A549 (cell line): ENCODE results near the gene FRMD4A.

Experiments
- MAX ChIP-seq: IDR thresholded peaks from 2 replicates; pipeline ENCODE4 v1.6.1; 2012
- POLR2A ChIP-seq: IDR thresholded peaks from 2 replicates; pipeline ENCODE4 v1.6.1; 2012; ENCODE audit warnings: mild to moderate bottlenecking, low read length
- TF ChIP-seq, protein P1 (sequence below): fragments of 250-450 bp; sonication (Bioruptor Pico); IDR thresholded peaks from 2 replicates; pipeline ENCODE4 v1.5.0; 2021; ENCODE audit warnings: mild to moderate bottlenecking, moderate library complexity, borderline replicate concordance
- TF ChIP-seq, protein P2 (sequence below): fragments of >200 bp; sonication (Bioruptor Twin); formaldehyde crosslinking; IDR thresholded peaks from 3 replicates; pipeline ENCODE4 v1.5.1; 2016

DNA sequence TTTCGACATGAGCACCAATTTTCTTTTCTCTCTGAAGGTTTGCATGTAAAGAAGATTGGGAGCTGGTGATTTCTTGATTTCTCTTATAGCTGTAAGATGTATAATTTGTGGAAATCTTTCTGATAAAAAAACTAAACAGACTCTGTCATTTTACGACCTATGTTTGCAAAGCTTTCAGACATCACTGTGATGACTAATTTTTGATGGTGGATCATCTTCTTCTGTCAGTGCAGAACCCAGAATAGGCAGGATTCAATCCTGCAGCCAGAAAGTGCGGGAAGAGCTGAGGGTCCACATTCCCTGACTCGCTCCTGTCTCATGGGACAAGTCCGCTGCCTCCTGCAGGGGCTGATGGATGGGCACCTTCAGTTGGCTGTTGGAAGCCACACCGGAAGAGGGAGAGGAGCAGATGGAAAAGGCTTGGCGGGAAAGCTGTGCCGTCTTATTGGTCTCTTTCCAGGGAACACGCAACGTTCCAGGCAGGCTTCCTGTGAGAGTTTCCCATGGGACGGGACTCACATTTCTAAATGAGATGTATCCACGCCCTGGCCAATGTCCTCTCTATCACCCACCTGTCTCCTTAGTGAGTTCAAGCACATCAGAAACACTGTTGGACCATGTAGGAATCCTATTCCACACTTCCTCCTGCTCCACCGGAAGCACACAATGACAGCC lies 557.1 kb downstream of the FRMD4A start:
- TF ChIP-seq, protein P1, sequence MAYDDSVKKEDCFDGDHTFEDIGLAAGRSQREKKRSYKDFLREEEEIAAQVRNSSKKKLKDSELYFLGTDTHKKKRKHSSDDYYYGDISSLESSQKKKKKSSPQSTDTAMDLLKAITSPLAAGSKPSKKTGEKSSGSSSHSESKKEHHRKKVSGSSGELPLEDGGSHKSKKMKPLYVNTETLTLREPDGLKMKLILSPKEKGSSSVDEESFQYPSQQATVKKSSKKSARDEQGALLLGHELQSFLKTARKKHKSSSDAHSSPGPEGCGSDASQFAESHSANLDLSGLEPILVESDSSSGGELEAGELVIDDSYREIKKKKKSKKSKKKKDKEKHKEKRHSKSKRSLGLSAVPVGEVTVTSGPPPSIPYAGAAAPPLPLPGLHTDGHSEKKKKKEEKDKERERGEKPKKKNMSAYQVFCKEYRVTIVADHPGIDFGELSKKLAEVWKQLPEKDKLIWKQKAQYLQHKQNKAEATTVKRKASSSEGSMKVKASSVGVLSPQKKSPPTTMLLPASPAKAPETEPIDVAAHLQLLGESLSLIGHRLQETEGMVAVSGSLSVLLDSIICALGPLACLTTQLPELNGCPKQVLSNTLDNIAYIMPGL (CRISPR knock-in tag): no peak
- TF ChIP-seq MAX: no peak
- TF ChIP-seq, protein P2, sequence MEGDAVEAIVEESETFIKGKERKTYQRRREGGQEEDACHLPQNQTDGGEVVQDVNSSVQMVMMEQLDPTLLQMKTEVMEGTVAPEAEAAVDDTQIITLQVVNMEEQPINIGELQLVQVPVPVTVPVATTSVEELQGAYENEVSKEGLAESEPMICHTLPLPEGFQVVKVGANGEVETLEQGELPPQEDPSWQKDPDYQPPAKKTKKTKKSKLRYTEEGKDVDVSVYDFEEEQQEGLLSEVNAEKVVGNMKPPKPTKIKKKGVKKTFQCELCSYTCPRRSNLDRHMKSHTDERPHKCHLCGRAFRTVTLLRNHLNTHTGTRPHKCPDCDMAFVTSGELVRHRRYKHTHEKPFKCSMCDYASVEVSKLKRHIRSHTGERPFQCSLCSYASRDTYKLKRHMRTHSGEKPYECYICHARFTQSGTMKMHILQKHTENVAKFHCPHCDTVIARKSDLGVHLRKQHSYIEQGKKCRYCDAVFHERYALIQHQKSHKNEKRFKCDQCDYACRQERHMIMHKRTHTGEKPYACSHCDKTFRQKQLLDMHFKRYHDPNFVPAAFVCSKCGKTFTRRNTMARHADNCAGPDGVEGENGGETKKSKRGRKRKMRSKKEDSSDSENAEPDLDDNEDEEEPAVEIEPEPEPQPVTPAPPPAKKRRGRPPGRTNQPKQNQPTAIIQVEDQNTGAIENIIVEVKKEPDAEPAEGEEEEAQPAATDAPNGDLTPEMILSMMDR: no peak
- TF ChIP-seq POLR2A: no peak
